K562 (cell line): Measurements from ENCODE around the gene ALCAM. TPM values are rescaled to one million over a fixed set of nuclear protein-coding genes. Genes with fewer than 3 reads are reported as not detected.

Experiments
- MGA ChIP-seq: fragments of 450-650 bp; IDR thresholded peaks from 2 replicates; pipeline ENCODE4 v1.6.1; 2016; ENCODE audit warnings: mild to moderate bottlenecking, moderate library complexity
- ZKSCAN3 ChIP-seq: fragments of 250-450 bp; sonication (Bioruptor Pico); IDR thresholded peaks from 2 replicates; pipeline ENCODE4 v1.4.0; 2020
- polyA plus RNA-seq, 8 experiments: library from polyadenylated mRNA; depleted of rRNA in 4 of 8; stranded (reverse) in 5 of 8; unstranded in 3 of 8; fragments of >200 nt; fragmentation: Nextera tagmentation in 2 of 8; fragmentation: Illumina TruSeq in 1 of 8; extraction: Ambion mirVana in 2 of 8; extraction: Trizol in 1 of 8; gene quantifications; 2 replicates each; pipeline versions ENCODE4 v1.2.1 to v1.2.3, GENCODE V29; 2011 to 2014; ENCODE audit warnings: inconsistent platforms in 1 of 8, missing spikeins in 1 of 8
- total RNA-seq, 7 experiments: library from RNA; depleted of rRNA in 6 of 7; stranded (reverse); fragments of >200 nt in 6 of 7; fragmentation: Illumina TruSeq in 2 of 7; extraction: Trizol in 2 of 7; gene quantifications; 2 replicates each; pipeline versions ENCODE4 v1.2.1 to v1.2.3, GENCODE V29; 2011 to 2021; ENCODE audit warnings: low replicate concordance in 1 of 7

The ALCAM gene
- total and polyA plus RNA-seq, 9 of the 15 experiments (the other 6 are each of a cell fraction or from before 2014, with no cell fraction given) = 0.03 to 0.98 (median 0.14) TPM; not detected in 1

GRCh38 chr3:105539897-105540296 is 173.2 kb downstream of the ALCAM start (continued):
- no peak for TF ChIP-seq MGA
- TF ChIP-seq ZKSCAN3 (CRISPR knock-in tag) = no peak
